ENCODE data around the gene SETBP1. TPM values are rescaled to one million over a fixed set of nuclear protein-coding genes. Genes with fewer than 3 reads are reported as not detected.

The SETBP1 gene
- total RNA-seq, 1 experiment from 2014 or later, result 14.0 TPM

DNA sequence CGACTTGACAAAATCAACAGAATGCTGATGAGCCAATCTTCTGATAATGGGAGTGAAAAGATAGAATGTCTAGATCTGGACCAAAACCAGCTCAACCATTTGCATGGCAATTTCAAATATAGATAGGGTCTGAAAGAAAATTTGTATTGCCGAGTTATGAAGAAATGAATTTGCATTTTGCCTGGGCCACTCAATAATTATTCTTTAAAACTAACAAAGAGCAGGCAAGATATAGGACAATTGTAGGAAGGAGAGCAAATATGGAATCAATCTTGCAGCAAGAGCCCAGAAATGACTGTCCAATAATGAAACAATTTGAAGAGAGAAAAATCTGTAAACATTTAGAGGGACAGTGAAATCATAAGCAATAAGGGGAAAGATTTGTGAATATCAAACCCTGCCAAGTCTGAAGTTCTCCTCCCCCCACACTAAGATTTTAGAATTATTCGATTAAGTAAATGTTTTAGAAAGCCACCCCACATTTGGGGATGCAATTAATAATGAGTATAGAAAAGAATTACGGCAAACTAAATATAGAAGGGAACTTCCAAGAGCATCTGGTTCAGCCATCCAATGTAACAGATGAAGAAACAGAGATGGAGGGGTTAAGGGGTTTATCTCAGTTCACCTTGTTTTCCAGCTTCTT lies 377.4 kb downstream of the SETBP1 start:
- ChIA-PET POLR2A (ENCODE audit: low non-redundant PET) (no interaction called here), CTCF (no interaction called here)
- Histone ChIP-seq H3K4me1 (ENCODE audit: insufficient read depth, low read length, poor library complexity, severe bottlenecking) (peaks cover 3% of the 10 kb centered on the region), H3K36me3 (ENCODE audit: insufficient read depth, low read length, poor library complexity, severe bottlenecking) (no peaks in the 10 kb centered on the region), H3K4me3 (ENCODE audit: low read depth, low read length, poor library complexity, severe bottlenecking) (no peak overlapping the region), H3K9me3 (ENCODE audit: low read depth, low read length, poor library complexity, severe bottlenecking) (no peaks in the 10 kb centered on the region), H3K27me3 (replicated peaks; ENCODE audit: insufficient read depth, low read depth, low read length, poor library complexity) (no peaks in the 10 kb centered on the region), H3K27ac (ENCODE audit: low read depth, low read length, poor library complexity, severe bottlenecking) (no peak overlapping the region)
- TF ChIP-seq, protein P1, sequence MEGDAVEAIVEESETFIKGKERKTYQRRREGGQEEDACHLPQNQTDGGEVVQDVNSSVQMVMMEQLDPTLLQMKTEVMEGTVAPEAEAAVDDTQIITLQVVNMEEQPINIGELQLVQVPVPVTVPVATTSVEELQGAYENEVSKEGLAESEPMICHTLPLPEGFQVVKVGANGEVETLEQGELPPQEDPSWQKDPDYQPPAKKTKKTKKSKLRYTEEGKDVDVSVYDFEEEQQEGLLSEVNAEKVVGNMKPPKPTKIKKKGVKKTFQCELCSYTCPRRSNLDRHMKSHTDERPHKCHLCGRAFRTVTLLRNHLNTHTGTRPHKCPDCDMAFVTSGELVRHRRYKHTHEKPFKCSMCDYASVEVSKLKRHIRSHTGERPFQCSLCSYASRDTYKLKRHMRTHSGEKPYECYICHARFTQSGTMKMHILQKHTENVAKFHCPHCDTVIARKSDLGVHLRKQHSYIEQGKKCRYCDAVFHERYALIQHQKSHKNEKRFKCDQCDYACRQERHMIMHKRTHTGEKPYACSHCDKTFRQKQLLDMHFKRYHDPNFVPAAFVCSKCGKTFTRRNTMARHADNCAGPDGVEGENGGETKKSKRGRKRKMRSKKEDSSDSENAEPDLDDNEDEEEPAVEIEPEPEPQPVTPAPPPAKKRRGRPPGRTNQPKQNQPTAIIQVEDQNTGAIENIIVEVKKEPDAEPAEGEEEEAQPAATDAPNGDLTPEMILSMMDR (conservative IDR thresholded peaks at IDR 0.05; ENCODE audit: low read depth, low read length), result no peak
- TF ChIP-seq EZH2 (IDR thresholded peaks at IDR 0.05; ENCODE audit: borderline replicate concordance, low read depth, low read length, poor library complexity, severe bottlenecking), result no peak
- no peak for DNase-seq (ENCODE audit: low spot score)
- intact Hi-C loops (cut with micrococcal nuclease; ENCODE audit: unreplicated experiment), result no loop called here
- BruUV-seq (replicated peaks), result no TSS peak

DNA sequence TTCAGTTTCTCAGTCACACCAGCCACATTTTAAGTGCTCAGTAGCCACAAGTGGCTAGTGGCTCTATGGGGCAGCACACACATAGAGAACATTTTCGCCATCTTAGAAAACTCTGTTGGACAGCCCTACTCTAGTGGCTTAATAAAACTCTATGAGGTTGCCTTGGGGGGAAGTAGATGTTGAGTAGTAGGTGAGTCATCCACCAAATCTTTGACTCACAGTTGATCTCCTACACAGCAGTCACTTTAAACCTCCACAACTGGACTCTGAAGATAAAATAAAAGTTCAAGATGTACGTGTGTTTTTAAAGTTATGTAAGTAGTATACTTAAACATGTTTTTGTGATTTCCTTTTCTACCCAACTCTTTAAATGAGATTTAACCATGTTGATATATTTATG lies 379.0 kb downstream of the SETBP1 start:
- intact Hi-C loops (cut with micrococcal nuclease; ENCODE audit: unreplicated experiment), result no loop called here

DNA sequence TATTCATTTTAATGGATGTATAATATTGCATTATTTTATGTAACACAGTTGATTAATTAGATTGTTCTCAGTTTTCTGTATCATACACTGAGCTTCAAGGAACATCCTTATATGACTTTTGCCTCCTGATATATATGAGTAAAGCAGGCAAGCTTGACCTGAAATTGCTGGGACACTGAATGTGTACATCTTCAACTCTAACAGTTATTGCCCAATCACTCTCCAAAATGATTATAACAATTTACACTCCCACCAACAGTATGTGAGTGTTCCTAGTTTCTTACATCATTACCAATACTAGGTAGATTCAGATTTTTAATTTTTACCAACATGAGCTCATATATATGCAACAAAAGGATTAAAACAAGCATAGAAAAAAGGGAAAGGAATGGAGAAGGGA lies 379.4 kb downstream of the SETBP1 start:
- no peaks in the 10 kb centered on the region for H3K4me1 ChIP-seq (ENCODE audit: insufficient read depth, low read length, poor library complexity, severe bottlenecking)
- no TSS peak for BruUV-seq (replicated peaks)
- DNase-seq (ENCODE audit: low spot score), result no peak
- no peak overlapping the region for H3K4me3 ChIP-seq (ENCODE audit: low read depth, low read length, poor library complexity, severe bottlenecking)
- ChIA-PET CTCF (no interaction called here), POLR2A (ENCODE audit: low non-redundant PET) (no interaction called here)
- H3K9me3 ChIP-seq (ENCODE audit: low read depth, low read length, poor library complexity, severe bottlenecking), result no peaks in the 10 kb centered on the region
- TF ChIP-seq, protein P1 (conservative IDR thresholded peaks at IDR 0.05; ENCODE audit: low read depth, low read length), result no peak
- no peak for TF ChIP-seq EZH2 (IDR thresholded peaks at IDR 0.05; ENCODE audit: borderline replicate concordance, low read depth, low read length, poor library complexity, severe bottlenecking)
- no peaks in the 10 kb centered on the region for H3K36me3 ChIP-seq (ENCODE audit: insufficient read depth, low read length, poor library complexity, severe bottlenecking)
- no peaks in the 10 kb centered on the region for H3K27me3 ChIP-seq (replicated peaks; ENCODE audit: insufficient read depth, low read depth, low read length, poor library complexity)
- intact Hi-C loops (cut with micrococcal nuclease; ENCODE audit: unreplicated experiment), result no loop called here
- H3K27ac ChIP-seq (ENCODE audit: low read depth, low read length, poor library complexity, severe bottlenecking), result no peak overlapping the region

More for the DNA sequence above, 379.0 kb downstream of the SETBP1 start:
- no peak for TF ChIP-seq EZH2 (IDR thresholded peaks at IDR 0.05; ENCODE audit: borderline replicate concordance, low read depth, low read length, poor library complexity, severe bottlenecking)
- TF ChIP-seq, protein P1 (conservative IDR thresholded peaks at IDR 0.05; ENCODE audit: low read depth, low read length), result no peak
- BruUV-seq (replicated peaks), result no TSS peak
- ChIA-PET CTCF (no interaction called here), POLR2A (ENCODE audit: low non-redundant PET) (no interaction called here)
- DNase-seq (ENCODE audit: low spot score), result no peak
- no peaks in the 10 kb centered on the region for H3K27me3 ChIP-seq (replicated peaks; ENCODE audit: insufficient read depth, low read depth, low read length, poor library complexity)
- no peaks in the 10 kb centered on the region for H3K36me3 ChIP-seq (ENCODE audit: insufficient read depth, low read length, poor library complexity, severe bottlenecking)
- no peak overlapping the region for H3K4me3 ChIP-seq (ENCODE audit: low read depth, low read length, poor library complexity, severe bottlenecking)
- no peak overlapping the region for H3K27ac ChIP-seq (ENCODE audit: low read depth, low read length, poor library complexity, severe bottlenecking)
- H3K9me3 ChIP-seq (ENCODE audit: low read depth, low read length, poor library complexity, severe bottlenecking), result no peaks in the 10 kb centered on the region
- H3K4me1 ChIP-seq (ENCODE audit: insufficient read depth, low read length, poor library complexity, severe bottlenecking), result peaks cover 3% of the 10 kb centered on the region
